HUES64 (cell line): Measurements from ENCODE around the gene PEX14.

ENCODE experiments used
- H3K27ac ChIP-seq: 2 replicates; pipeline ENCODE4 v1.7.0; 2013; ENCODE audit warnings: low read depth, low read length, inconsistent platforms
- H3K27me3 ChIP-seq: 2 replicates; pipeline ENCODE4 v1.6.1; 2013; ENCODE audit warnings: mild to moderate bottlenecking, low read length; ENCODE audit not compliant: insufficient read depth
- H3K36me3 ChIP-seq: 2 replicates; pipeline ENCODE4 v1.6.1; 2013; ENCODE audit warnings: mild to moderate bottlenecking, low read length; ENCODE audit not compliant: insufficient read depth
- H3K4me1 ChIP-seq: 2 replicates; pipeline ENCODE4 v1.6.1; 2013; ENCODE audit warnings: mild to moderate bottlenecking, low read length, moderate library complexity; ENCODE audit not compliant: insufficient read depth
- H3K4me3 ChIP-seq: 2 replicates; pipeline ENCODE4 v1.5.1; 2013; ENCODE audit warnings: mild to moderate bottlenecking, low read length, moderate library complexity
- H3K9ac ChIP-seq: 2 replicates; pipeline ENCODE4 v1.6.1; 2013; ENCODE audit warnings: mild to moderate bottlenecking, low read depth, low read length
- H3K9me3 ChIP-seq: 2 replicates; pipeline ENCODE4 v1.6.1; 2013; ENCODE audit warnings: low read depth, low read length; ENCODE audit not compliant: insufficient read depth
- WGBS: fragments of 150-250, 120-280 bp; methylation state at CpG from one replicate; pipeline ENCODE4 v1.1.7; 2013; ENCODE audit warnings: missing lambda C conversion rate; 5-methylcytosine and 5-hydroxymethylcytosine counted together

PEX14 gene

DNA sequence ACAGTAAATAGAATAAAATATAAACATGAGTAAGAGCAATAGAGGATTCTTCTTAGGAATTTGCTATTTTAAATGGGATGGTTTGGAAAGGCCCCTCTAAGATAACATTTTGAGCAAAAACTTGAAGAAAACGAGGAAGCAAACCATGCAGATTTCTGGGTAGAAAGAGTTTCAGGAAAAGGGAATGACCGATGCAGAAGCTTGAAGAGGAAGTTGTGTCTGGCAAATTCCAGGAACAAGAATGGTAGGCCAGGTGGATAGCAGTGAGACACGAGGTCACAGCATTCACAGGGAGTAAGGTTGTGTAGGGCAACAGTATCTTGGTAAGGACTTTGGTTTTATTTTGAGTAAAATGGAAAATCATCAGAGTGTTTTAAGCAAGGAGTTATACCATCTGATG, 108.9 kb downstream of the PEX14 start:
- 74% methylated on average over 3 of the region's 3 CpGs for WGBS
- Histone ChIP-seq H3K4me1 (peaks cover 8% of the 10 kb centered on the region), H3K27me3 (no peaks in the 10 kb centered on the region), H3K9me3 (no peaks in the 10 kb centered on the region), H3K4me3 (no peak overlapping the region), H3K36me3 (no peaks in the 10 kb centered on the region), H3K27ac (no peak overlapping the region), H3K9ac (no peak overlapping the region)

DNA sequence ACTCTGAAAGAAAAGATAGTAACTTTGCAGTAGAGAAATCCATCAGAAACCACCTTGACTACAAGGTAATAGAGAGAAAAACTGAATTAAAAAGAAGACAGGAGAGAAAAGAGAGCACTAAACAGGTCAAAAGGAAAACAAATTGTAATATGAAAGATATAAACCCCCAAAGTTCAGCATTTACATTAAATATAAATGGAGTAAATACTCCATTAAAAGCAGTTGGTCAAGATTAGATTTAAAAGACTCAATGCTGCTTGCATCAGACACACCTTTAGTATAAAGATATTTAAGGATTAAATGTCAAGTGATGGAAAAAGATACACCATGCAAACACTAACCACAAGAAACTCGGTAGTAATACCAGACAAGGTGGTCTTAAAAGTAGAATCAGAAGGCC, 110.5 kb downstream of the PEX14 start:
- Histone ChIP-seq H3K27ac (no peak overlapping the region), H3K9me3 (no peaks in the 10 kb centered on the region), H3K4me1 (no peaks in the 10 kb centered on the region), H3K36me3 (no peaks in the 10 kb centered on the region), H3K9ac (no peak overlapping the region), H3K27me3 (no peaks in the 10 kb centered on the region), H3K4me3 (no peak overlapping the region)
- WGBS: 100% methylated on average over 1 of the region's 1 CpG

DNA sequence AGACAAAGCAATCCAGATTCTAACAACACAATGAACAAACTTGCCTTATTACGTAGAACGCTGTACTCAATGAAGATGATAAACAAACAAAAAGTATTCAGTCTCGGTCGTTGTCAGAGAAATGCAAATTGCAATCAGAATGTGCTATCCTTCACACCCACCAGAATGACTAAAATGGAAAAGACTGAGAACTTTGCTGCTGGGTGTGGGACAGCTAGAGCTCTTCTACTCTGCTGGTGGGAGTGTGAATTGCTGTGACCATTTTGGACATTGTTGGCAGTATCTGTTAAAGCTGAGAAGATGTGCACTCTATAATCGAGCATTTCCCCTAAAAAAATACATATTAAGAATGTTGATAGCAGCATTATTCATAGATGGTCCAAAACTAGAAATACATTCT, 111.4 kb downstream of the PEX14 start:
- Histone ChIP-seq H3K9ac (no peak overlapping the region), H3K27me3 (no peaks in the 10 kb centered on the region), H3K27ac (no peak overlapping the region), H3K4me3 (no peak overlapping the region), H3K9me3 (no peaks in the 10 kb centered on the region), H3K36me3 (no peaks in the 10 kb centered on the region), H3K4me1 (peaks cover 2% of the 10 kb centered on the region; the same call in 1 of the 2 replicates)
- WGBS: 94% methylated on average over 4 of the region's 5 CpGs

DNA sequence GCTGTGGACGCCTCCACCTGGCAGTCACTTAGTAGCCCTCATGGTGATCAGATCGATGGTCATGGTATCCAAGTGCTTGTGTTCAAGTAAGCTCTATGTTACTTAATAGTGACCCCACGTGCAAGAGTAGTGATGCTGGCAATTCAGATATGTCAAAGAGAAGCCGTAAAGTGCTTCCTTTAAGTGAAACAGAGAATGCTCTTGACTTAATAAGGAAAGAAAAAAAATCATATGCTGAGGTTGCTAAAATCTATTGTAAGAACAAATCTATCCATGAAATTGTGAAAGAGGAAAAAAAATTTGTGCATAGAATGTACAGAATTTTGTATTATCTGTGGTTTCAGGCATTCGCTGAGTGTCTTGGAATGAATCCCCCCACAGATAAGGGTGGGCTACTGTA, 113.9 kb downstream of the PEX14 start:
- Histone ChIP-seq H3K9me3 (no peaks in the 10 kb centered on the region), H3K27ac (no peak overlapping the region), H3K4me1 (peaks cover 15% of the 10 kb centered on the region), H3K27me3 (no peaks in the 10 kb centered on the region), H3K4me3 (no peak overlapping the region), H3K9ac (no peak overlapping the region), H3K36me3 (no peaks in the 10 kb centered on the region)
- WGBS: 89% methylated on average over 4 of the region's 5 CpGs

DNA sequence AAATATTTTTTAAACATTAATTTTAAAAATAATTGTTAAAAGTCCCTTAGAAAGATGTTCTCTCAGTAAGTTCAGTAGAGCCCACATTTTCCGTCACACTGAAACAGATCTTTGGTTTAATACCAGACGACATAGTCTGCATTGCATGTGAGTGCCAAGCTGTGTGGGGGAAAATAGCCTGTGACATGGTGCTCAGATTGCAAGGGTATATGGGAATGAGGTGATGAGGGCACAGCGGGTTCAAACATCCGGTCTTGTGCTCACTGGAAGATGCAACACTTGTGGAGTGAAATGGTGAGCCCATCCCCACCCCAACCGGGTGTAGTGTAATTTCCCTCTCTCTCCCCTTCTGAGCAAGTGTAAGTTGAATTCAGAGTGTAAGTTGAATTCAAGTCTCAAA, 114.3 kb downstream of the PEX14 start:
- 96% methylated on average over 5 of the region's 5 CpGs for WGBS

DNA sequence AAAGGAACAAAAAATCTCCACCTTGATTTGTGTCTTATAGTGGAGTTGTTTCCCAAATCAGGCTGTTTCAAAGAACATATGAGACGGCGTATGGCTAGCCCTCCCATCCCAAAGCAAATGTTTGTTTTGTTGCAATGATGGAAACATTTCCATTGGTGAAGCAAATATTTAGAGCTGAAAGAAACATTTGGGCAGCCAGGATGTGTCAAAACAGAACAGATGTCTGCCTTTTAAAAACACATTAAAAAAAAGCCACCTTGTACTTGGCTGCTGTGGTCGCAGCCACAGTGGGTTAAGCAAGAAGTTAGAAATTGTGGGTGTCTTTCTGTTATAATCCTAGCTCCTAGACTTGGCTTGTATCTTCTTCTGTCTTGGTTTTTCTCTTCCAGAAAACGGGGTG, 116.3 kb downstream of the PEX14 start:
- Histone ChIP-seq H3K27me3 (no peaks in the 10 kb centered on the region), H3K9ac (no peak overlapping the region), H3K9me3 (no peaks in the 10 kb centered on the region), H3K4me1 (peaks cover 35% of the 10 kb centered on the region), H3K27ac (no peak overlapping the region), H3K4me3 (no peak overlapping the region), H3K36me3 (no peaks in the 10 kb centered on the region)
- 70% methylated on average over 4 of the region's 4 CpGs for WGBS

More for the DNA sequence above, 114.3 kb downstream of the PEX14 start:
- Histone ChIP-seq H3K36me3 (no peaks in the 10 kb centered on the region), H3K9me3 (no peaks in the 10 kb centered on the region), H3K9ac (no peak overlapping the region), H3K27ac (no peak overlapping the region), H3K4me3 (no peak overlapping the region), H3K4me1 (peaks cover 18% of the 10 kb centered on the region), H3K27me3 (no peaks in the 10 kb centered on the region)

DNA sequence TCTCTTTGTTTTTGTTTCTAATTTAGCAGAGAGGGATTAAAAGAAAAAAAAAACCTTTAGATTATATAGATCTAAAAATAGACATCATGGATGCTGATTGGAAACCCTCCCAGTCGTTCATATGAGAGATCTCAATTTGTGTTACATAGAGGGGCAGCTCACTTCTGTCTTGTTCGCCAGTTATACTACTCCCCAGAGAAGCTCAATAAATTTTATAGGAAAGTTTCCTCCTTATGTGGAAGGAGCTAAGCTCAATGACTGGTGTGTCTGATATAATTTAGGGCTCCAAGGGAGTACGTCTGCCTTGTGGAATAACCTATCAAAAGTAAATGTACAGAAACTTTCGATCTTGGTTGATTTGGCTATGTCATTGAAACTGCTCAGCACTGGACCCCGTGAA, 117.6 kb downstream of the PEX14 start:
- 93% methylated on average over 4 of the region's 5 CpGs for WGBS
- Histone ChIP-seq H3K4me1 (peaks cover 39% of the 10 kb centered on the region), H3K9ac (no peak overlapping the region), H3K27me3 (no peaks in the 10 kb centered on the region), H3K4me3 (no peak overlapping the region), H3K27ac (no peak overlapping the region), H3K9me3 (no peaks in the 10 kb centered on the region), H3K36me3 (no peaks in the 10 kb centered on the region)

DNA sequence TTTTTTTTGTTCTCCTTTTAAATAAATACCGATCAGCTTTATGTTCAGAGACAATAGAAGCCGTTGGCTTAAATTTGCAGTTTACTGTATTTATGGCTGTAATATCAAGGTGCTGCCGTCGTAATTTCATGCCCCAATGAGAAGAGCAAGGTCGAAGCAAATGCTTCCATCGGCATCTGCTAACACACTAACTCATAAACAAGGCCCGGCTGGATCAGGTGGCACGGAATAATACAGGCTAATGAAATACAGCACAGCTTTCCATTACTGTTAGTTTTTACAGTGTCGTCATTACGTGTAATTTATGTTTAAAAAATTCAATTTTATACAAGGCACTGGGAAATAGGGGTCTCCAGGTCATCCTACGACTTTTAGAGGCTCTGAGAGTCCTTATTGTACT, 119.0 kb downstream of the PEX14 start:
- Histone ChIP-seq H3K27me3 (no peaks in the 10 kb centered on the region), H3K4me3 (no peak overlapping the region), H3K9me3 (no peaks in the 10 kb centered on the region), H3K9ac (no peak overlapping the region), H3K27ac (no peak overlapping the region), H3K4me1 (peaks cover 40% of the 10 kb centered on the region), H3K36me3 (no peaks in the 10 kb centered on the region)
- WGBS: 90% methylated on average over 10 of the region's 11 CpGs

DNA sequence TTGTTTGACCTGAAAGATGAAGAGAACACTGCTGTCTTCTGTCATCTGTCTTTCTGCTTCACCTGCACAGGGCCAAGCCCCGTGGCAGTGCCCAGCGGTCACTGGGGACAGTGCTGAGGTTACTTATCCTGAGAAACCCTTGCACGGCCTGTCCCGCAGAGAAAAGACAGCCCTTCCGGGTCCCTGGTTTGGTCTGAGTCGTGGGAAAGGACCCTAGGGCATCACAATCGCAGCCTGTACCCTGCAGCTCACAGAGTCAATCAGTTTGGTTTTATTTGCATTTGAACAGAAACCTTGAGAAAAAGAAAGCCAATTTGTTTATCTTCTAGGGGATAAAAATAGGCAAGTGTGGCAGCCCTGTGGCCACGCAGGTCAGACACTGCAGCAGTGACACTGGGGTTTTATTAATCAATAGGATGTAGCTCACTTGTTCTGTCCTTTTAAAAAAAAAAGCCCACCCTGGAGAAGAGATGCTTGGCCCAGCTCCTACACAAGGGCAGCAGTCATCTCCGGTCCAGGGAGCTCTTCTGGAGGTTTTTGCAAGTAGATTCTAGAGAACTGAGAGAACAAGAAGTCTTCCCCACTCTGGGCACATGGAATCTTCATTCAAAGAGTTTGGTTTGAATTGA, 120.0 kb downstream of the PEX14 start:
- Histone ChIP-seq H3K27ac (no peak overlapping the region; the same call in 1 of the 2 replicates), H3K9me3 (no peaks in the 10 kb centered on the region), H3K9ac (no peak overlapping the region), H3K4me1 (peaks cover 40% of the 10 kb centered on the region), H3K36me3 (peaks cover 6% of the 10 kb centered on the region; the same call in 1 of the 2 replicates), H3K4me3 (no peak overlapping the region), H3K27me3 (no peaks in the 10 kb centered on the region)
- 37% methylated on average over 9 of the region's 9 CpGs for WGBS

DNA sequence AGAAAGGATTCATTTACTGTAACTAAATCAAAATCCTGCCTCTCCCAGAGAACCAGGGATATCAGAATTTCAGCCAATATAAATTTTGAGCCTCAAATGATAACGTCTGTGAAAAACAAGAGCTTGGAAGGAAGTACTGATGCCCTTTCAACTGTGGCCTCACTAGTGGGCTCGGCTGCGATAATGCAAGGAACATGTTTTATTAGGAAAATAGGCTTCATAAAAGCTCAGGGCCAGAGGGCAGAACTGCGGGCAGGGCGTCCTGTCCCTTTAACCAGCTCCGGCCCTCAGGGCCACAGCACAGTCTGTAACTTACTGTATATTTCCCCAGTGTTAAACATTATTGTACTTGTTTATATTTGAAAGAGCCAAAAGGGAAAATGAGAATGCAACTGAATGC, 122.0 kb downstream of the PEX14 start:
- H3K36me3 ChIP-seq: peaks cover 6% of the 10 kb centered on the region; the same call in 1 of the 2 replicates
- no peaks in the 10 kb centered on the region for H3K9me3 ChIP-seq
- H3K4me3 ChIP-seq: no peak overlapping the region
- H3K27me3 ChIP-seq: no peaks in the 10 kb centered on the region
- WGBS: 93% methylated on average over 6 of the region's 6 CpGs
- H3K27ac ChIP-seq: no peak overlapping the region
- no peak overlapping the region for H3K9ac ChIP-seq
- H3K4me1 ChIP-seq: peaks cover 33% of the 10 kb centered on the region

DNA sequence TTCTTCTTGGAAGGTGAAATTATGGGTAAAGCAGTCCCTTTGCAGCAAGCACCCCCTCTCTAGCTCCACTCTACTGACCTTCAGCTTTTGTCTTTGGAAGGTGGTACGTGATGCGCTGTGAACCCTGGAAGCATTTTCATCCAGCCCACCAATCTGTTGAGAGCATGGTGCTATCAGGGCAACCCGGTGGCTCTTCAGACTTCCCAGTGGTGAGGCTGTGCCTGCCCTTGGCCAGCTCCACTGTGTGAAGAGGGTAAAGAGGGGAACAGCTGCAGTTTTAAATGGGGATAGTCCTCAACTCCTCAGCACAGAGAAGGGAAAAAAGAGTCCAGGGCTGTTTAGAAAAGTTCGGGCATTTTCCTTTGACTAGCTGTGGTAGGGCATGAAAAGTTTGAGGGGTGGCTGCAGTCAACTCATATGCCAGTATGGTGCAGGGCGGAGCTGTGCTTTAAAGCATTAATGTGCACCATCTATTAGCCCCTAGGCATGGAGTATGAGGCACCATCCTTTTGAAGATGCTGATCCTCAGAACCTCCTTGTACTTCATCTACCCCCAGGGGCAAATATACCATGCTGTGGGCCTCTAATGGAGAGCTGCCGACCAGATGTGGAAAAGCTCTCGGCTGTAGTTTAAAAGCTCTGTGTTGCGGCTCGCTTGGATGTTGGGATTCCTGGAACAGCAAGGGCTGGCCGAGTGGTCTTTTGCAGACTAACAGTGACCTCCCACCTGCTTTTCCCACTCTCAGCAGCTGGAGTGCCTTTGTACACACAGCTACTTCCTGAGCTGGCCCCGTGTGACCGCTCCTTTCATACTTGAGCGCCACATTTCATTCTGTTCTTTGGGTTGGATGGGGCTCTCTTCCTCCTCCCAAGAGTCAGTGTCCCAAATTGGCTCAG, 123.0 kb downstream of the PEX14 start:
- no peaks in the 10 kb centered on the region for H3K9me3 ChIP-seq
- WGBS: 93% methylated on average over 13 of the region's 13 CpGs
- peaks cover 6% of the 10 kb centered on the region; the same call in 1 of the 2 replicates for H3K36me3 ChIP-seq
- H3K9ac ChIP-seq: no peak overlapping the region
- H3K4me3 ChIP-seq: no peak overlapping the region
- no peaks in the 10 kb centered on the region for H3K27me3 ChIP-seq
- H3K4me1 ChIP-seq: peaks cover 32% of the 10 kb centered on the region
- H3K27ac ChIP-seq: no peak overlapping the region
